Activated CD8-positive, alpha-beta memory T cell treated with anti-CD3 and anti-CD28 coated beads, Interleukin-2, amount 10 ng/mL, durations not matched to agents 7 days and 5 days (primary cell): ENCODE measurements around the gene SIM2. TPM values are rescaled to one million over a fixed set of nuclear protein-coding genes. Genes with fewer than 3 reads are reported as not detected.

Source experiments
- ATAC-seq: fragments of 150-1000 bp; cut with Tn5 transposase; one replicate; pipeline ENCODE4 v1.10.0; 2021; ENCODE audit warnings: moderate library complexity
- CTCF ChIA-PET: fragments of 350-600 bp; sonication (Branson Sonifier 250); formaldehyde crosslinking; loops from one replicate; lab custom pipeline; 2021; ENCODE audit warnings: antibody characterized with exemption; lab: Charles Lee
- DNase-seq: peaks from one replicate; pipeline ENCODE4 v3.0.0-alpha.2; 2020
- H3K27ac Mint-ChIP-seq: one replicate; pipeline ENCODE4 v1.8.0; 2021; ENCODE audit warnings: mild to moderate bottlenecking, mixed read lengths
- H3K27me3 Mint-ChIP-seq: one replicate; pipeline ENCODE4 v1.8.0; 2021; ENCODE audit warnings: mixed read lengths
- H3K36me3 Mint-ChIP-seq: one replicate; pipeline ENCODE4 v1.8.0; 2021; ENCODE audit warnings: mild to moderate bottlenecking, mixed read lengths
- H3K4me1 Mint-ChIP-seq: one replicate; pipeline ENCODE4 v1.8.0; 2021; ENCODE audit warnings: mixed read lengths
- H3K4me3 Mint-ChIP-seq: one replicate; pipeline ENCODE4 v1.8.0; 2021; ENCODE audit warnings: mild to moderate bottlenecking, moderate library complexity, mixed read lengths
- H3K9me3 Mint-ChIP-seq: one replicate; pipeline ENCODE4 v1.8.0; 2022; ENCODE audit warnings: low read depth, mixed read lengths
- total RNA-seq, 2 experiments: library from RNA; stranded (reverse); gene quantifications; one replicate each; pipeline ENCODE4 v1.2.3, GENCODE V29; 2021

SIM2 gene
- total RNA-seq, 2 experiments from 2014 or later: 0.09 TPM; not detected in 1

GRCh38 chr21:36706951-36707762 is 8.2 kb downstream of the SIM2 start:
- Mint-ChIP-seq H3K4me3 (no peak overlapping the region), H3K27ac (no peak overlapping the region), H3K4me1 (peaks cover 11% of the 10 kb centered on the region), H3K9me3 (no peaks in the 10 kb centered on the region), H3K36me3 (no peaks in the 10 kb centered on the region), H3K27me3 (peaks cover 92% of the 10 kb centered on the region)
- CTCF ChIA-PET: no interaction called here
- DNase-seq (no peak), ATAC-seq (no peak)

DNA sequence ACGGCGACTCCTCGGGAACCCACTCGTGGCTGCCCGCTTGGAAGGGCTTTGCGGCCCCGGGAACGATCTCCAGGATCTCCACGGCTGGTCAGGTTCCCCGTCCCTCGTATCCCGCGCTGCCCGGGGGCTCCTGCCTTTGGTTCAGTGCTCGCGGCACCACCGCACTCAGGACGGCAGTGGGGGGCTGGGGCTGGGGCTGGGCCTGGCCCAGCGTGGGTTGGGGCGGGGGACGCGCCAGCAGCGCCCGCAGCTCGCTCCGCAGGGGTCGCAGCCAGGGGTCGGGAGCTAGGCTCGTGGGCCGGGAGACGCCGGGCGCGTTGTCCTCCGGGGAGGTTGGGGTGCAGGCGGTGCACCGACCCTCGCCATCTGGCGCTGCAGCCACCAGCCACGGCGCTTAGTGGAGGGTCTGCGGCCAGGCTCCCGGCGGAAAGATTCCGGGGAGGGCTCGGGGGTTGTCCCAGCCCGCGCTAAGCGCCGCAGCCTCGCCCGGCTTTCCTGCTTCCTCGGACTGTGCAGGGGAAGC is 8.9 kb downstream of the SIM2 start:
- H3K4me1 Mint-ChIP-seq: peaks cover 11% of the 10 kb centered on the region
- CTCF ChIA-PET: no interaction called here

GRCh38 chr21:36708286-36709029 is 9.5 kb downstream of the SIM2 start:
- Mint-ChIP-seq H3K27me3 (peaks cover 91% of the 10 kb centered on the region), H3K27ac (no peak overlapping the region), H3K4me1 (peaks cover 11% of the 10 kb centered on the region), H3K36me3 (no peaks in the 10 kb centered on the region), H3K9me3 (no peaks in the 10 kb centered on the region), H3K4me3 (no peak overlapping the region)
- ATAC-seq (no peak), DNase-seq (no peak)
- CTCF ChIA-PET: no interaction called here

More for the DNA sequence above, 8.9 kb downstream of the SIM2 start:
- Mint-ChIP-seq H3K9me3 (no peaks in the 10 kb centered on the region), H3K4me3 (no peak overlapping the region), H3K36me3 (no peaks in the 10 kb centered on the region), H3K27me3 (peaks cover 92% of the 10 kb centered on the region), H3K27ac (no peak overlapping the region)
- no peak for ATAC-seq
- no peak for DNase-seq

- no peaks in the 10 kb centered on the region for H3K9me3 Mint-ChIP-seq
- CTCF ChIA-PET: no interaction called here
- H3K27me3 Mint-ChIP-seq: peaks cover 91% of the 10 kb centered on the region
- no peak overlapping the region for H3K4me3 Mint-ChIP-seq
- ATAC-seq (no peak), DNase-seq (no peak)
- peaks cover 11% of the 10 kb centered on the region for H3K4me1 Mint-ChIP-seq
- H3K36me3 Mint-ChIP-seq: no peaks in the 10 kb centered on the region
- no peak overlapping the region for H3K27ac Mint-ChIP-seq
These were observed 10.3 kb downstream of the SIM2 start for GRCh38 chr21:36709030-36709867.

DNA sequence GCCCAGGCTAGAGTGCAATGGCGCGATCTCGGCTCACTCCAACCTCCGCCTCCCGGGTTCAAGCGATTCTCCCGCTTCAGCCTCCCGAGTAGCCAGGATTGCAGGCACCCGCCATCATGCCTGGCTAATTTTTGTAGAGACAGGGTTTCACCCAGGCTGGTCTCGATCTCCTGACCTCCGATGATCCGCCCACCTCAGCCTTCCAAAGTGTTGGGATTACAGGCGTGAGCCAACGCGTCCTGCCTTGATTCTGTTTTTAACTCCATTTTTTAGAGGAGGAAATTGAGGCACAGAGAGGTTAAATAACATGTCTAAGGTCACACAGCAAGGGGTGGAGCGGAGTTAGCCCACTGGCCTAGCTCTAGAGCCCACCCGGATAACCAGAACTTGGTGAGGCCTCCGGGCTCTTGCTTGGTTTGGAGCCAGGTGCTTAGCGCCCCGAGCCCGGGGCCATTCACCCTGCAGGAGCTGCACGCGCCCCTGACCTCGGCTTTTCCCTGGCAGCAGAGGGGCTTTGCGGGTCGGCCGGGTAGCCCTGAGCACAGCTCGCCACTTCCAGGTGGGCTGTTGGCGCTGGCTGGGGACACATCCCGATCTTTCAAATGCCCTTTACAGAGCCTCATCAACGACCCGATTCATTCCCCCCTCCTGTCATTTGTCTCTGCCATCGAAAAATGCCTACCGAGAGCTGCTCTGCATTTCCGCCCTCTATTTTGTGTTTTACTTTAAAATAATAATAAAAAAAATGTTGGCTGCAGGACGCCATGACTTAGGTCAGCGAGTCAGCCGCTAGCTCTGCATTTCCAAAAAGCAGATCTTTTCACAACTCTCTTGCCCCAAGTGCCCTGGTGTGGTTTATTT is 11.2 kb downstream of the SIM2 start:
- CTCF ChIA-PET: no interaction called here
- Mint-ChIP-seq H3K4me1 (peaks cover 11% of the 10 kb centered on the region), H3K9me3 (no peaks in the 10 kb centered on the region), H3K4me3 (no peak overlapping the region), H3K27ac (no peak overlapping the region), H3K36me3 (no peaks in the 10 kb centered on the region), H3K27me3 (peaks cover 93% of the 10 kb centered on the region)
- no peak for DNase-seq
- ATAC-seq: no peak

- no peak overlapping the region for H3K4me3 Mint-ChIP-seq
- H3K9me3 Mint-ChIP-seq: no peaks in the 10 kb centered on the region
- ATAC-seq: no peak
- H3K27me3 Mint-ChIP-seq: peaks cover 91% of the 10 kb centered on the region
- CTCF ChIA-PET: no interaction called here
- H3K27ac Mint-ChIP-seq: no peak overlapping the region
- no peaks in the 10 kb centered on the region for H3K36me3 Mint-ChIP-seq
- peaks cover 11% of the 10 kb centered on the region for H3K4me1 Mint-ChIP-seq
- DNase-seq: no peak
These were observed 11.8 kb downstream of the SIM2 start for GRCh38 chr21:36710729-36711048.

DNA sequence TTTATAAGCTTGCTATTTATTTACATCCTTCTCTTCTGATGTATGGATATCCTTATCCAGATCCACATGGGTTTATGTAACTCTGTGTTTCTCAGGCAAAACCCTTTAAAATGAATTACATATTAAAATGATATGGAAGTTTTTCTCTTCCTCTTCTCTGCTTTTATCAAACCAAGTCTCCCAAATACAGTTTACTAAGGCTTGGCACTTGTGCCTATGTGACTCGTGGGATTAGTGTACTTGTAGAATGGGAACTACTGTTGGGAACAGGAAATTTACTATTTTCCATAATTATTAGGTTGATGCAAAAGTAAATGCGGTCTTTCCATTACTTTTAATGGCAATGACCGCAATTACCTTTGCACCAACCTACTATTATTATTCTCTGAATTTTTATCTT is 14.8 kb downstream of the SIM2 start:
- DNase-seq (no peak), ATAC-seq (no peak)
- Mint-ChIP-seq H3K36me3 (no peaks in the 10 kb centered on the region), H3K9me3 (no peaks in the 10 kb centered on the region), H3K27ac (no peak overlapping the region), H3K27me3 (peaks cover 79% of the 10 kb centered on the region), H3K4me1 (peaks cover 3% of the 10 kb centered on the region), H3K4me3 (no peak overlapping the region)
- CTCF ChIA-PET: no interaction called here

GRCh38 chr21:36716387-36716786 is 17.5 kb downstream of the SIM2 start:
- Mint-ChIP-seq H3K27ac (no peak overlapping the region), H3K27me3 (peaks cover 66% of the 10 kb centered on the region), H3K9me3 (no peaks in the 10 kb centered on the region), H3K4me3 (no peak overlapping the region), H3K4me1 (no peaks in the 10 kb centered on the region), H3K36me3 (no peaks in the 10 kb centered on the region)
- ATAC-seq: no peak
- CTCF ChIA-PET: no interaction called here
- DNase-seq: no peak

- Mint-ChIP-seq H3K9me3 (no peaks in the 10 kb centered on the region), H3K27me3 (peaks cover 63% of the 10 kb centered on the region), H3K36me3 (no peaks in the 10 kb centered on the region), H3K4me1 (no peaks in the 10 kb centered on the region), H3K27ac (no peak overlapping the region), H3K4me3 (no peak overlapping the region)
- ATAC-seq (no peak), DNase-seq (no peak)
- CTCF ChIA-PET: no interaction called here
These were observed 17.9 kb downstream of the SIM2 start for GRCh38 chr21:36716836-36717235.

GRCh38 chr21:36717976-36718375 is 19.1 kb downstream of the SIM2 start:
- H3K27me3 Mint-ChIP-seq: peaks cover 52% of the 10 kb centered on the region
- H3K36me3 Mint-ChIP-seq: no peaks in the 10 kb centered on the region
- ATAC-seq (no peak), DNase-seq (no peak)
- H3K4me3 Mint-ChIP-seq: no peak overlapping the region
- no peaks in the 10 kb centered on the region for H3K4me1 Mint-ChIP-seq
- CTCF ChIA-PET: no interaction called here
- H3K9me3 Mint-ChIP-seq: no peaks in the 10 kb centered on the region
- no peak overlapping the region for H3K27ac Mint-ChIP-seq

GRCh38 chr21:36718951-36719501 is 20.1 kb downstream of the SIM2 start:
- CTCF ChIA-PET: no interaction called here
- ATAC-seq (no peak), DNase-seq (no peak)
- no peaks in the 10 kb centered on the region for H3K36me3 Mint-ChIP-seq
- H3K4me1 Mint-ChIP-seq: no peaks in the 10 kb centered on the region
- H3K27me3 Mint-ChIP-seq: peaks cover 42% of the 10 kb centered on the region
- H3K9me3 Mint-ChIP-seq: no peaks in the 10 kb centered on the region
- H3K27ac Mint-ChIP-seq: no peak overlapping the region
- H3K4me3 Mint-ChIP-seq: no peak overlapping the region

GRCh38 chr21:36719614-36720013 is 20.7 kb downstream of the SIM2 start:
- Mint-ChIP-seq H3K27ac (no peak overlapping the region), H3K4me3 (no peak overlapping the region), H3K9me3 (no peaks in the 10 kb centered on the region), H3K4me1 (no peaks in the 10 kb centered on the region), H3K36me3 (no peaks in the 10 kb centered on the region), H3K27me3 (peaks cover 36% of the 10 kb centered on the region)
- CTCF ChIA-PET: no interaction called here
- DNase-seq (no peak), ATAC-seq (no peak)
